ENCODE results near the gene NAPEPLD.
"Not testable (repeated sequence)": the region's sequence is repeated elsewhere in the genome, so short reads cannot be mapped to it uniquely, and the experiment has no call there.

Gene NAPEPLD

GRCh38 chr7:103113164-103113563, 35.7 kb downstream of the NAPEPLD start:
- Mint-ChIP-seq H3K36me3 (ENCODE audit: low read depth) (peaks cover 49% of the 10 kb centered on the region), H3K27me3 (no peaks in the 10 kb centered on the region), H3K4me3 (no peak overlapping the region), H3K9me3 (no peaks in the 10 kb centered on the region), H3K27ac (no peak overlapping the region), H3K4me1 (ENCODE audit: low read depth) (no peaks in the 10 kb centered on the region)
- intact Hi-C loops (cut with micrococcal nuclease), result no loop called here

GRCh38 chr7:103106703-103107070, 42.2 kb downstream of the NAPEPLD start:
- H3K9me3 Mint-ChIP-seq; intact Hi-C loops (cut with micrococcal nuclease); H3K27me3 Mint-ChIP-seq; H3K4me1 Mint-ChIP-seq (ENCODE audit: low read depth); H3K4me3 Mint-ChIP-seq; H3K27ac Mint-ChIP-seq: not testable (repeated sequence)
- H3K36me3 Mint-ChIP-seq (ENCODE audit: low read depth), result peaks cover 65% of the 10 kb centered on the region

- no peak overlapping the region for H3K4me3 Mint-ChIP-seq
- intact Hi-C loops (cut with micrococcal nuclease), result no loop called here
- H3K27me3 Mint-ChIP-seq, result no peaks in the 10 kb centered on the region
- H3K27ac Mint-ChIP-seq, result no peak overlapping the region
- H3K36me3 Mint-ChIP-seq (ENCODE audit: low read depth), result peaks cover 61% of the 10 kb centered on the region
- H3K4me1 Mint-ChIP-seq (ENCODE audit: low read depth), result no peaks in the 10 kb centered on the region
- H3K9me3 Mint-ChIP-seq, result no peaks in the 10 kb centered on the region
Measured at GRCh38 chr7:103106005-103106702, 42.7 kb downstream of the NAPEPLD start.

DNA sequence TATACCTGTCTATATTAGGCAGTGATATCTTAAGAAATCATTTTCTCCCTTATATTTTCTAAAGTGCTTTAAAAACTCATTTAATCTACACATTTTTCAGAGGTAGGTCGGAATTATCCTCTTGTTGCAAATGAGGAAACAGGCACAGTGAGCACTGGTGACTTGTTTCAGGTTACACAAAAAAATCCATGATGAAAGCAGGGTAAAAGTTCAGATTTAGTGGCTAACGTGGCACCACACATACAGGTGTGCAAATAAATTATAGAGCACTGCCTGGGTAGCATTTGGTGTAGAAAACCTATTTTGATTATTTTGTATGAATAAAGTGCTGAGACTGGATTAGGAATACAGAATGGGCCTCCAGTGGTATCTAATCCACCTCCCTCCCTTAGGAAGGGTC, 47.4 kb downstream of the NAPEPLD start:
- no peaks in the 10 kb centered on the region for H3K4me1 Mint-ChIP-seq (ENCODE audit: low read depth)
- peaks cover 63% of the 10 kb centered on the region for H3K36me3 Mint-ChIP-seq (ENCODE audit: low read depth)
- no peaks in the 10 kb centered on the region for H3K9me3 Mint-ChIP-seq
- no peak overlapping the region for H3K27ac Mint-ChIP-seq
- H3K4me3 Mint-ChIP-seq, result no peak overlapping the region
- intact Hi-C loops (cut with micrococcal nuclease), result no loop called here
- no peaks in the 10 kb centered on the region for H3K27me3 Mint-ChIP-seq

- Mint-ChIP-seq H3K36me3 (ENCODE audit: low read depth) (peaks cover 62% of the 10 kb centered on the region), H3K4me3 (no peak overlapping the region), H3K27me3 (no peaks in the 10 kb centered on the region), H3K4me1 (ENCODE audit: low read depth) (no peaks in the 10 kb centered on the region), H3K9me3 (no peaks in the 10 kb centered on the region), H3K27ac (no peak overlapping the region)
- intact Hi-C loops (cut with micrococcal nuclease), result no loop called here
Measured at GRCh38 chr7:103100348-103100747, 48.6 kb downstream of the NAPEPLD start.

GRCh38 chr7:103097041-103097440, 51.9 kb downstream of the NAPEPLD start:
- Mint-ChIP-seq H3K36me3 (ENCODE audit: low read depth) (peaks cover 60% of the 10 kb centered on the region), H3K4me1 (ENCODE audit: low read depth) (no peaks in the 10 kb centered on the region), H3K27me3 (no peaks in the 10 kb centered on the region), H3K27ac (no peak overlapping the region), H3K4me3 (no peak overlapping the region), H3K9me3 (no peaks in the 10 kb centered on the region)
- intact Hi-C loops (cut with micrococcal nuclease), result no loop called here

GRCh38 chr7:103095558-103095957, 53.3 kb downstream of the NAPEPLD start:
- H3K27me3 Mint-ChIP-seq; H3K4me3 Mint-ChIP-seq; H3K4me1 Mint-ChIP-seq (ENCODE audit: low read depth); H3K9me3 Mint-ChIP-seq; intact Hi-C loops (cut with micrococcal nuclease); H3K27ac Mint-ChIP-seq: not testable (repeated sequence)
- peaks cover 64% of the 10 kb centered on the region for H3K36me3 Mint-ChIP-seq (ENCODE audit: low read depth)

DNA sequence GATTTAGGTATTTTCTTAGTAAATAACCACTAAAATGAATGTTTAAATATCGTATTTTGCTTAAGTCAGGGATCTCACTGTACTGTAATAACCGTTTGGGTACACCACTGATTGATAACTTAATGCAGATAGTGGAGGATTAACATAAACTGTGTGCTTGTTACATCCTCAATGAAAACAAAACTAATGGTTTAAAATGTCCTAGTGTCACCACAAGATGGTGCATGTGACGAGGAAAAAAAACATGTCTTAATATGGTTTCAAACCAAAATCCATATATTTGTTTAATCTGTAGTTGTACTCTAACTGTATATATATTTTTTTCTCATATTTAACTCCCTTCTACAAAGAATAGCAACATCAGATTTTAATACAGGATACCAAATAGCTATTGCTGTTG, 54.8 kb downstream of the NAPEPLD start:
- H3K9me3 Mint-ChIP-seq, result no peaks in the 10 kb centered on the region
- peaks cover 67% of the 10 kb centered on the region for H3K36me3 Mint-ChIP-seq (ENCODE audit: low read depth)

GRCh38 chr7:103093429-103093828, 55.5 kb downstream of the NAPEPLD start:
- H3K4me1 Mint-ChIP-seq (ENCODE audit: low read depth), result no peaks in the 10 kb centered on the region

More for the DNA sequence above, 54.8 kb downstream of the NAPEPLD start:
- Mint-ChIP-seq H3K27me3 (no peaks in the 10 kb centered on the region), H3K27ac (no peak overlapping the region), H3K4me1 (ENCODE audit: low read depth) (no peaks in the 10 kb centered on the region), H3K4me3 (no peak overlapping the region)
- intact Hi-C loops (cut with micrococcal nuclease), result no loop called here

DNA sequence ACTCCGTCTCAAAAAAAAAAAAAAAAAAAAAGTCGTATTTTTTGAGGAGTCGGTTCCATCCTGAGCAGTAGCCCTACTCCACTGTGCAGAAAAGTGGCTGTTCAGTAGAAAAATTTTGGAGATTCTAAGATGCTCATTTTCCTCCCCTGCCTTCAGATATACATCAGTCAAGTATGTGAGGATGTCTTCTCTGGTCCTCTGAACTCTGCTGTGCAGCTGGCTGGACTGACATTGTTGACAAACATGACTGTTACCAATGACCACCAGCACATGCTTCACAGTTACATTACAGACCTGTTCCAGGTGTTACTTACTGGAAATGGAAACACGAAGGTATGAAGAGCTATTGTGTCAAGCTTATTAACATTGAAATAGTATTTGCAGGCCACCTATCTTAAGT, 56.6 kb downstream of the NAPEPLD start:
- H3K4me1 Mint-ChIP-seq (ENCODE audit: low read depth); H3K9me3 Mint-ChIP-seq; H3K4me3 Mint-ChIP-seq; H3K27ac Mint-ChIP-seq; H3K27me3 Mint-ChIP-seq; intact Hi-C loops (cut with micrococcal nuclease): not testable (repeated sequence)
- H3K36me3 Mint-ChIP-seq (ENCODE audit: low read depth), result peaks cover 67% of the 10 kb centered on the region

More at GRCh38 chr7:103093429-103093828, 55.5 kb downstream of the NAPEPLD start:
- Mint-ChIP-seq H3K27me3 (no peaks in the 10 kb centered on the region), H3K9me3 (no peaks in the 10 kb centered on the region), H3K4me3 (no peak overlapping the region), H3K36me3 (ENCODE audit: low read depth) (peaks cover 72% of the 10 kb centered on the region), H3K27ac (no peak overlapping the region)
- intact Hi-C loops (cut with micrococcal nuclease), result no loop called here

DNA sequence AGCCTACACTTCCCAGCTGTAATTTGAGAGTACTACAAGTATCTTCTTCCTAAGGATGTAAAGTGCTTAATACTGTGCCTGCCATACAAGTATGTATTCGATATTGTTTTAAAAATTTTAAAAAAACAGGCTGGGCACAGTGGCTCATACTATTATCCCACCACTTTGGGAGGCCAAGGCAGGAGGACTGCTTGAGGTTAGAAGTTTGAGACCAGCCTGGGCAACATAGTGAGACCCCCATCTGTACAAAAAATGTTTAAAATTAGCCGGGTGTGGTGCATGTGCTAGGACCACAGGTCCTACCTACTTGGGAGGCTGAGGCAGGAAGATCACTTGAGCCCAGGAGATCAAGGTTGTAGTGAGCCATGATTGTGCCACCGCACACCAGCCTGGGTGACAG, 65.7 kb downstream of the NAPEPLD start:
- no peaks in the 10 kb centered on the region for H3K27me3 Mint-ChIP-seq
- no peak overlapping the region for H3K4me3 Mint-ChIP-seq
- no peak overlapping the region for H3K27ac Mint-ChIP-seq
- peaks cover 4% of the 10 kb centered on the region for H3K4me1 Mint-ChIP-seq (ENCODE audit: low read depth)
- intact Hi-C loops (cut with micrococcal nuclease), result no loop called here
- peaks cover 5% of the 10 kb centered on the region for H3K9me3 Mint-ChIP-seq
- peaks cover 41% of the 10 kb centered on the region for H3K36me3 Mint-ChIP-seq (ENCODE audit: low read depth)

- peaks cover 46% of the 10 kb centered on the region for H3K36me3 Mint-ChIP-seq (ENCODE audit: low read depth)
- peaks cover 10% of the 10 kb centered on the region for H3K4me1 Mint-ChIP-seq (ENCODE audit: low read depth)
- no peak overlapping the region for H3K4me3 Mint-ChIP-seq
- peaks cover 7% of the 10 kb centered on the region for H3K9me3 Mint-ChIP-seq
- intact Hi-C loops (cut with micrococcal nuclease), result no loop called here
- H3K27me3 Mint-ChIP-seq, result no peaks in the 10 kb centered on the region
- H3K27ac Mint-ChIP-seq, result no peak overlapping the region
Measured at GRCh38 chr7:103082497-103082896, 66.4 kb downstream of the NAPEPLD start.

DNA sequence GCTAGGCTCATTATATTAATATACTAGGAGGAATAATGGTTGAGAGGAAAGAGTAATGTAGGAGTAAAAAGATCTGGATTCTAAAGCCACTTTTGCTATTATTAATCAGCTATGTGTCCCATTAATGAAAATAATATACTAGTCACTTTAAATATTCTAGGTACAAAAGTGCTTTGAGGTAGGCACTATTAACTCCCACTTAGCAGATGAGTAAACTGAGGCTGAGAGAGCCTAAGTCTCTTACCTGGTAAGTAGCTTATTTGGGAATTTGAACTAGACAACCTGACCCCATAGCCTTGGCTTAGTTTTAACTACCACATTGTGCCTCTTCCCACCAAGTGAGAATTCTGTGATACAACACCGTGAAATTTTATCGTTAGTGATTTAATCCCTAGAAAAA, 68.0 kb downstream of the NAPEPLD start:
- peaks cover 16% of the 10 kb centered on the region for H3K4me1 Mint-ChIP-seq (ENCODE audit: low read depth)
- no peak overlapping the region for H3K27ac Mint-ChIP-seq
- no peaks in the 10 kb centered on the region for H3K27me3 Mint-ChIP-seq
- H3K36me3 Mint-ChIP-seq (ENCODE audit: low read depth), result peaks cover 44% of the 10 kb centered on the region
- intact Hi-C loops (cut with micrococcal nuclease), result no loop called here
- H3K4me3 Mint-ChIP-seq, result no peak overlapping the region
- peaks cover 7% of the 10 kb centered on the region for H3K9me3 Mint-ChIP-seq

- Mint-ChIP-seq H3K36me3 (ENCODE audit: low read depth) (peaks cover 40% of the 10 kb centered on the region), H3K4me1 (ENCODE audit: low read depth) (peaks cover 22% of the 10 kb centered on the region), H3K27me3 (no peaks in the 10 kb centered on the region), H3K27ac (no peak overlapping the region), H3K4me3 (no peak overlapping the region), H3K9me3 (peaks cover 7% of the 10 kb centered on the region)
- intact Hi-C loops (cut with micrococcal nuclease), result no loop called here
Measured at GRCh38 chr7:103079836-103080235, 69.1 kb downstream of the NAPEPLD start.

- H3K9me3 Mint-ChIP-seq; intact Hi-C loops (cut with micrococcal nuclease); H3K27me3 Mint-ChIP-seq; H3K4me3 Mint-ChIP-seq: not testable (repeated sequence)
- peaks cover 32% of the 10 kb centered on the region for H3K4me1 Mint-ChIP-seq (ENCODE audit: low read depth)
- peaks cover 34% of the 10 kb centered on the region for H3K36me3 Mint-ChIP-seq (ENCODE audit: low read depth)
- H3K27ac Mint-ChIP-seq, result peak overlapping the region; percentile 53
Measured at GRCh38 chr7:103078226-103078625, 70.7 kb downstream of the NAPEPLD start.
